HFF-Myc (cell line): Measurements from ENCODE around the gene ASTN1.

Source experiments
- DNase-seq: peaks from one replicate; pipeline ENCODE4 v3.0.0-alpha.2; 2011; ENCODE audit warnings: low read depth; ENCODE audit errors: extremely low read depth
- H3K4me3 ChIP-seq: replicated peaks from 2 replicates; pipeline ENCODE4 v1.5.1; 2011; ENCODE audit warnings: low read depth, mild to moderate bottlenecking, control low read depth, low read length
- CTCF ChIP-seq: IDR thresholded peaks from 2 replicates; pipeline ENCODE4 v1.5.1; 2012; ENCODE audit warnings: mild to moderate bottlenecking, low read depth, low read length, control low read depth; ENCODE audit errors: missing control alignments

ASTN1 gene

GRCh38 chr1:177008653-177009052 is 155.9 kb downstream of the ASTN1 start:
- DNase-seq = no peak
- TF ChIP-seq CTCF = no peak
- no peak overlapping the region for H3K4me3 ChIP-seq

GRCh38 chr1:177007437-177008161 is 156.9 kb downstream of the ASTN1 start:
- no peak overlapping the region for H3K4me3 ChIP-seq
- DNase-seq = no peak
- no peak for TF ChIP-seq CTCF

GRCh38 chr1:177002891-177003290 is 161.6 kb downstream of the ASTN1 start:
- no peak for DNase-seq
- no peak for TF ChIP-seq CTCF

GRCh38 chr1:177001556-177001955 is 163.0 kb downstream of the ASTN1 start:
- TF ChIP-seq CTCF = no peak
- no peak overlapping the region for H3K4me3 ChIP-seq
- no peak for DNase-seq

More at GRCh38 chr1:177002891-177003290, 161.6 kb downstream of the ASTN1 start:
- H3K4me3 ChIP-seq = no peak overlapping the region

GRCh38 chr1:176998183-176998795 is 166.2 kb downstream of the ASTN1 start:
- TF ChIP-seq CTCF = no peak
- no peak for DNase-seq
- no peak overlapping the region for H3K4me3 ChIP-seq

- no peak for TF ChIP-seq CTCF
- DNase-seq = no peak
- no peak overlapping the region for H3K4me3 ChIP-seq
Measured at GRCh38 chr1:176996456-176997090, 167.9 kb downstream of the ASTN1 start.
